Activated T-helper 1 cell treated with anti-CD3 and anti-CD28 coated beads, Interleukin-12 subunit alpha, Interleukin-12 subunit beta, Interleukin-2, Interleukin-4 antibody, amounts not matched to agents 30 ng/mL and 10 ng/mL and 1 ng/mL, durations not matched to agents 14 hours and 24 hours and 36 hours (primary cell): Measurements from ENCODE around the gene SLC9A9. TPM values are rescaled to one million over a fixed set of nuclear protein-coding genes. Genes with fewer than 3 reads are reported as not detected.

Experiments
- DNase-seq: peaks from one replicate; pipeline ENCODE4 v3.0.0; 2021; ENCODE audit warnings: low spot score
- H3K27ac Mint-ChIP-seq: one replicate; pipeline ENCODE4 v1.8.0; 2021; ENCODE audit warnings: mild to moderate bottlenecking, mixed read lengths
- H3K27me3 Mint-ChIP-seq: one replicate; pipeline ENCODE4 v1.8.0; 2022; ENCODE audit warnings: mild to moderate bottlenecking, moderate library complexity, mixed read lengths; ENCODE audit not compliant: insufficient read depth
- H3K36me3 Mint-ChIP-seq: one replicate; pipeline ENCODE4 v1.8.0; 2021; ENCODE audit warnings: low read depth, mixed read lengths
- H3K4me1 Mint-ChIP-seq: one replicate; pipeline ENCODE4 v1.8.0; 2021; ENCODE audit warnings: low read depth, mixed read lengths
- H3K4me3 Mint-ChIP-seq: one replicate; pipeline ENCODE4 v1.8.0; 2021; ENCODE audit warnings: mild to moderate bottlenecking, moderate library complexity, mixed read lengths
- H3K9me3 Mint-ChIP-seq: one replicate; pipeline ENCODE4 v1.8.0; 2021; ENCODE audit warnings: mixed read lengths
- intact Hi-C: fragments of 100-400 bp; cut with micrococcal nuclease; formaldehyde crosslinking; loops from one replicate; pipeline ENCODE4 v1.15.1; 2024
- total RNA-seq: library from RNA; stranded (reverse); gene quantifications from 2 replicates; pipeline ENCODE4 v1.2.3, GENCODE V29; 2022

Gene SLC9A9
- total RNA-seq, 1 donor from 2014 or later: 0.88 TPM

DNA sequence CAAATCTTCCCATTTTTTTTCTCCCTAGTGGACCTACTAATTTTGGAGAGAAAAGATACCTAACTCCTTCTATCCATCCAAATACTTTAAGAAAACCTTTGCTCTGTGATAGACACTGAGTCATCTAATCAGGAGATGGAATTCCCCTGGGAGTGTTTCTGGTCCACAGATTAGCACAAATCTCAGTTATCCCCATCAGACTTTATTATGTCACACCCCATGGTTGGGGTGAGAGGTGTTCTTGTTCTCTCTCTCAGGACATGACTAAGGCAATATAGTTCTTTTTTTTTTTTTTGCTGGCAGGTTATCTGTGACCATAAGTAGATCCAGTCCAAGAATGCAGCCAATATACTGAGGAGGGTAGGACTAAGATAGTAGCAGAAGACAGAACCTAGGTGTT is 15.8 kb downstream of the SLC9A9 start:
- Mint-ChIP-seq H3K27me3 (no peaks in the 10 kb centered on the region), H3K4me3 (peak overlapping the region; percentile 9), H3K36me3 (peaks cover 12% of the 10 kb centered on the region), H3K27ac (no peak overlapping the region), H3K4me1 (peaks cover 35% of the 10 kb centered on the region), H3K9me3 (no peaks in the 10 kb centered on the region)
- intact Hi-C loops: loop anchor here (1.0 to 2.0 kb wide), 3 partner anchors 16 to 139 kb away; partner anchors contain the start of genes DIPK2A and SLC9A9
- DNase-seq: no peak

- H3K27me3 Mint-ChIP-seq: no peaks in the 10 kb centered on the region
- no peak for DNase-seq
- peaks cover 35% of the 10 kb centered on the region for H3K4me1 Mint-ChIP-seq
- intact Hi-C loops: loop anchor here (1.0 to 2.0 kb wide), 3 partner anchors 16 to 139 kb away; partner anchors contain the start of genes DIPK2A and SLC9A9
- peaks cover 12% of the 10 kb centered on the region for H3K36me3 Mint-ChIP-seq
- H3K4me3 Mint-ChIP-seq: no peak overlapping the region
- no peak overlapping the region for H3K27ac Mint-ChIP-seq
- H3K9me3 Mint-ChIP-seq: no peaks in the 10 kb centered on the region
Measured at GRCh38 chr3:143831994-143832393, 16.3 kb downstream of the SLC9A9 start.

GRCh38 chr3:143831208-143831607 is 17.1 kb downstream of the SLC9A9 start:
- peaks cover 18% of the 10 kb centered on the region for H3K36me3 Mint-ChIP-seq
- H3K4me1 Mint-ChIP-seq: peaks cover 43% of the 10 kb centered on the region
- peaks cover 7% of the 10 kb centered on the region for H3K9me3 Mint-ChIP-seq
- no peak overlapping the region for H3K27ac Mint-ChIP-seq
- no peak for DNase-seq
- H3K4me3 Mint-ChIP-seq: no peak overlapping the region
- H3K27me3 Mint-ChIP-seq: no peaks in the 10 kb centered on the region
- intact Hi-C loops: no loop called here

DNA sequence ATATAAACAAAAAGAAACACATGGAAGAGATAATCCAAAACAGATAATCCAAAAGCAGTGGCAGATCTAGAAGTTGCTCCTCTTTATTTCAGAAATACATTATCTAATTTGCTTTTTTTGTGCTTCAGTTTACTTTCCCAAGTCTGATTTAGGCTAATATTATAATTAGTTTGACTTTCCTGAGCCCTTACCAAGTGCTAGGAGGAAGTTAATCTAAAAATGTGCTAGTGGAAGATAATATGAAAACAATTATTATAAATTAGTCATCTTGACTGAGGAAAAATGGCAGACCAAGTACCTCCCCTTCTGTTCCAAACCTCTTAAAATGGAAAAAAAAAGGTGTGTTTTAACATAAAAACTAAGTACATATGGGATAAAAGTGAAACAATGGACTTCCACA is 17.5 kb downstream of the SLC9A9 start:
- no peaks in the 10 kb centered on the region for H3K27me3 Mint-ChIP-seq
- no peak overlapping the region for H3K4me3 Mint-ChIP-seq
- H3K36me3 Mint-ChIP-seq: peaks cover 19% of the 10 kb centered on the region
- peaks cover 8% of the 10 kb centered on the region for H3K9me3 Mint-ChIP-seq
- H3K4me1 Mint-ChIP-seq: peaks cover 47% of the 10 kb centered on the region
- intact Hi-C loops: no loop called here
- no peak overlapping the region for H3K27ac Mint-ChIP-seq
- DNase-seq: no peak

GRCh38 chr3:143830063-143830462 is 18.2 kb downstream of the SLC9A9 start:
- Mint-ChIP-seq H3K4me3 (no peak overlapping the region), H3K27ac (no peak overlapping the region), H3K36me3 (peaks cover 20% of the 10 kb centered on the region), H3K9me3 (peaks cover 11% of the 10 kb centered on the region), H3K27me3 (no peaks in the 10 kb centered on the region), H3K4me1 (peaks cover 53% of the 10 kb centered on the region)
- DNase-seq: no peak
- intact Hi-C loops: no loop called here

DNA sequence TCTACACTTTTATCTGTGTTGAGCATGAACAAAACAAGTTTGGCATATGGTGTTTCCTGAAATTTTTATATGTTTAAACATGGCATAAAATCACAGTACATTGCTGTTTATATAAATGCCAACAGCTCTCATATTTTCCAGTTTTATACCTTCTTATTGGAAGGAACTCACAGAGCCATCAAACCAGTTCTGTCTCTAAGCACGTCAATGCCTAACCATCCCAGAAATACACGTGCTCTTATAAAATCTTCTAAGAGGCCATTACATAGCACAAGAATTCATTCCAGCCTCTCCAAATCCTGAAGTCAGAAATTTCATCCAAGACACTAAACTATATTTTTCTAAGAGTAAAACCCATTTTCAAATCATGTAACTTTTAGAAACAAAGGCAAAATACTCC is 20.8 kb downstream of the SLC9A9 start:
- no peak for DNase-seq
- H3K36me3 Mint-ChIP-seq: peaks cover 18% of the 10 kb centered on the region
- intact Hi-C loops: no loop called here
- peaks cover 60% of the 10 kb centered on the region for H3K4me1 Mint-ChIP-seq
- no peak overlapping the region for H3K27ac Mint-ChIP-seq
- no peak overlapping the region for H3K4me3 Mint-ChIP-seq
- H3K9me3 Mint-ChIP-seq: peaks cover 11% of the 10 kb centered on the region
- H3K27me3 Mint-ChIP-seq: no peaks in the 10 kb centered on the region

DNA sequence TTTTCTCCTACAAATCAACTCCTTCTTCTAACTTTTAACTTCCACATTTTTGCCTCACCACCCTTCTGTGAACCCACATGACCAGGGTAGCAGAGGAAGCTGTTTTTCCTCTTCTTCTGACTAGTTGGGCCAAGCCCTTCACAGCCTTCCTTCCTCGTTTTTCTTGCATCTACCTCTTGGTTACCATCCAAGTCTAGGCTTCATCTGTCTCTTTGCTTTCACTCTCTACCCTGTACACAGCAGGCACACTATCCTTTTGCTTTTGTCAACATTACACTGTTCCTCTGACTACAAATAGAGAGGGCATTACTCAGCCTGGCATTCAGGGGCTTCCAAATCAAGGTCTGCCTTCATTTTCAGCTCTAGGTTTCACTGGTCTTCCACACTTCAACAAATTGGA is 22.0 kb downstream of the SLC9A9 start:
- H3K4me1 Mint-ChIP-seq: peaks cover 56% of the 10 kb centered on the region
- H3K4me3 Mint-ChIP-seq: no peak overlapping the region
- DNase-seq: no peak
- H3K27ac Mint-ChIP-seq: peak overlapping the region; percentile 53
- peaks cover 11% of the 10 kb centered on the region for H3K9me3 Mint-ChIP-seq
- intact Hi-C loops: no loop called here
- H3K27me3 Mint-ChIP-seq: no peaks in the 10 kb centered on the region
- H3K36me3 Mint-ChIP-seq: peaks cover 18% of the 10 kb centered on the region

DNA sequence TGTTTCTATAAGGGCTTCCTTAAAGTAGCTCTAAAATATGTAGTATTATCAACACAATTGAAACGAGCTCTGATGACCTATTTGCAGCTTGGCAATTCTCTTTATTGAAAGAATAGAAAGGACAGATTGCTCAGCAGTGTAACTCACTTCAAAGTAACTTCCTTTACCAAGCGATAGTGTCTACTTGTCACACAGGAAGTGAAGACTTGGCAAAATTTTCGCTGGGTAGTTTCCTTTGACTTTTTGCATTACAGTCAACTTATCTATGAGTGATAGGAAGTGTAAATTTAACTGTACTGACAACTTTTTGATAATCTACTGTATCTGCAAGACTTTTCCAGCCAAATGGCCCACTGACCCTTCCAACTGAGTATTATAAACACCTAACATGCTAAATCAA is 22.8 kb downstream of the SLC9A9 start:
- Mint-ChIP-seq H3K9me3 (peaks cover 11% of the 10 kb centered on the region), H3K27ac (no peak overlapping the region), H3K36me3 (peaks cover 18% of the 10 kb centered on the region), H3K27me3 (no peaks in the 10 kb centered on the region), H3K4me3 (peak overlapping the region; percentile 17), H3K4me1 (peaks cover 48% of the 10 kb centered on the region)
- intact Hi-C loops: no loop called here
- DNase-seq: no peak

- intact Hi-C loops: no loop called here
- Mint-ChIP-seq H3K27me3 (no peaks in the 10 kb centered on the region), H3K4me3 (no peak overlapping the region)
Measured at GRCh38 chr3:143824735-143825385, 23.4 kb downstream of the SLC9A9 start.

DNA sequence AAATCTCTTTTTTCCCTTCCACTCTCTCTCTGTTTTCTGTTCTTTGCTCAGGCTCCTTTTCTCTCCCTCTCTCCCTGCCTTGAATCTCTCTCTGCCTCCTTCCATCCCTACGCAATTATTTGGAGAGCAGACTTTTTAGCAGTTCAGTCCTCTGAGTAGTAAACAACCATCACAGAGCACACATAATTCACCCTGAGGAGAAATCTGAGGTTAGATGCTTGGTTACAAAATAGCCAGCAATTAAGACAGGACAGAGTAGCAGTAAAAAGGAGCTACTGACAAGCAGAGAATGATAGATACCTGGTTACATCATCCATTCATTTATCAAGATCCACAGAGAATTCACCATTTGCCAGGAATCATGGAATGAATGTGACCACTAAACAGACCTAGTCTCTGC is 25.5 kb downstream of the SLC9A9 start:
- no peak for DNase-seq
- Mint-ChIP-seq H3K9me3 (peaks cover 11% of the 10 kb centered on the region), H3K27me3 (no peaks in the 10 kb centered on the region), H3K4me3 (no peak overlapping the region), H3K27ac (no peak overlapping the region), H3K36me3 (peaks cover 10% of the 10 kb centered on the region), H3K4me1 (peaks cover 38% of the 10 kb centered on the region)
- intact Hi-C loops: no loop called here

More at GRCh38 chr3:143824735-143825385, 23.4 kb downstream of the SLC9A9 start:
- peaks cover 42% of the 10 kb centered on the region for H3K4me1 Mint-ChIP-seq
- peak overlapping the region; percentile 36 for H3K27ac Mint-ChIP-seq
- peaks cover 11% of the 10 kb centered on the region for H3K9me3 Mint-ChIP-seq
- H3K36me3 Mint-ChIP-seq: peaks cover 18% of the 10 kb centered on the region
- DNase-seq: no peak

GRCh38 chr3:143822374-143822773 is 25.9 kb downstream of the SLC9A9 start:
- no peaks in the 10 kb centered on the region for H3K27me3 Mint-ChIP-seq
- H3K9me3 Mint-ChIP-seq: peaks cover 11% of the 10 kb centered on the region
- peaks cover 38% of the 10 kb centered on the region for H3K4me1 Mint-ChIP-seq
- intact Hi-C loops: no loop called here
- DNase-seq: no peak
- no peak overlapping the region for H3K4me3 Mint-ChIP-seq
- peaks cover 9% of the 10 kb centered on the region for H3K36me3 Mint-ChIP-seq
- H3K27ac Mint-ChIP-seq: no peak overlapping the region

DNA sequence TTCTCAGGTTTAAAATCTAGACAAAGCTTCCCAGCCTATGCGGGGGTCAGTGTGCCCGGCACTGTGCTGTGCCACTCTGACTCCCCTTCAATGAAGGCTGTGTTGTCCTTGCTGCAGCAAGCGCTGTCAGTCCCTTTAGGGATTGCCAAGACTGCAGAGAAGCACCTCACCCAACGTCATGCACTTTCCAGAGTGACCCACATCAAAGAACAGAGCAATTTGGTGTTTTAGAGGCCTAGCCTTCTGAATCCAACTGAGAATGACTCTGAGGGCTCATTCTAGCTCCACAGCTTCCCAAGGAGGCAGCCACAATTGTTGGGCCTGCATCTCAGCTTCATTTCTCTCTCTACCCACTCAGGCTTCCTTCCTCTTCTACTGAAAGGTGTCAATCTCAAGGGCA is 26.4 kb downstream of the SLC9A9 start:
- Mint-ChIP-seq H3K4me3 (no peak overlapping the region), H3K4me1 (peaks cover 37% of the 10 kb centered on the region), H3K27me3 (no peaks in the 10 kb centered on the region), H3K9me3 (peaks cover 11% of the 10 kb centered on the region), H3K36me3 (peaks cover 9% of the 10 kb centered on the region), H3K27ac (no peak overlapping the region)
- intact Hi-C loops: no loop called here
- no peak for DNase-seq

DNA sequence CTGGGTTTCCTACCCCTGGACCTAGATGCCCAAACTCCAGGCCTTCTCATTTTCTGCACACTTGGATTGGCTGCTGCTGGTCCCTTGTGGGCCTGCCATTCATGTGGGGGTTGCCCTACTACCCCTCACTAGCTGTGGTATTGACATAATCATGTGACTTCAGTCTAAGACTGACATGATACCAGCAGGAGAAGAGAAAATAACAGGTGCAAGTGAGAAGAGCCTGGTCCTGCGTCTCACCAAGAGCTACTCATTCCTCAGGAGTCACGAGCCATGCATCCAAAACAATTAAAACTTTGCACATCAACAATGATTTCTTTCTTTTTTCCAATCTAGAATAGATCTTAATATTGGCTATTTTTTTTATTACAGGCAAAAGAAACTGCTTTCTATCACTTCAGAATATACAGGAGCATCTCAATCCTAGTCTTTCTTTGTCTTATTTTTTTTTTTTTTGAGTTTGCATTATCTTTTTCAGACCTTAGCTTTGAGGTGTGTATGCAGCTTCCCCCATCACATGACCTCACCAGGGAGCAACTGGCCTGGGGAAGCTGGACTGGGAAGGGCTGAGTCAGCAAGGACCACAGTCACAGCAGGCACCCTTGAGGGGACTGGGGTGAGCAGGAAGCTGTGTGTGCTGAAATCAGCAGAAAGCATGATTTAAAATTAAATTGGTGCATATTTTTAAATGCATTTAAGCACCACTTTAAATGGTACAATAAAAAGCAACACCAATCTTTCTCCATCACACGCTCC is 27.6 kb downstream of the SLC9A9 start:
- Mint-ChIP-seq H3K9me3 (peaks cover 1% of the 10 kb centered on the region), H3K4me3 (no peak overlapping the region), H3K27me3 (no peaks in the 10 kb centered on the region), H3K36me3 (peaks cover 1% of the 10 kb centered on the region), H3K4me1 (peaks cover 25% of the 10 kb centered on the region), H3K27ac (no peak overlapping the region)
- intact Hi-C loops: no loop called here
- DNase-seq: no peak
